HFF-Myc (cell line): ENCODE results near the gene RASGEF1C.

Source experiments
- DNase-seq: peaks from one replicate; pipeline ENCODE4 v3.0.0-alpha.2; 2011; ENCODE audit warnings: low read depth; ENCODE audit errors: extremely low read depth
- H3K4me3 ChIP-seq: replicated peaks from 2 replicates; pipeline ENCODE4 v1.5.1; 2011; ENCODE audit warnings: low read depth, mild to moderate bottlenecking, control low read depth, low read length
- CTCF ChIP-seq: IDR thresholded peaks from 2 replicates; pipeline ENCODE4 v1.5.1; 2012; ENCODE audit warnings: mild to moderate bottlenecking, low read depth, low read length, control low read depth; ENCODE audit errors: missing control alignments

RASGEF1C gene

GRCh38 chr5:180217797-180218196 lies 8.8 kb upstream of the RASGEF1C start:
- DNase-seq = no peak
- H3K4me3 ChIP-seq = no peak overlapping the region
- no peak for TF ChIP-seq CTCF

- no peak for DNase-seq
- no peak overlapping the region for H3K4me3 ChIP-seq
- no peak for TF ChIP-seq CTCF
These were observed 7.7 kb upstream of the RASGEF1C start for GRCh38 chr5:180216646-180217171.

- H3K4me3 ChIP-seq = no peak overlapping the region
- no peak for DNase-seq
- TF ChIP-seq CTCF = no peak
These were observed 7.0 kb upstream of the RASGEF1C start for GRCh38 chr5:180215783-180216630.

GRCh38 chr5:180214870-180215770 lies 6.1 kb upstream of the RASGEF1C start:
- no peak for DNase-seq
- TF ChIP-seq CTCF = no peak
- H3K4me3 ChIP-seq = no peak overlapping the region

GRCh38 chr5:180213657-180214207 lies 4.7 kb upstream of the RASGEF1C start:
- DNase-seq = no peak
- no peak overlapping the region for H3K4me3 ChIP-seq
- TF ChIP-seq CTCF = no peak

- H3K4me3 ChIP-seq = no peak overlapping the region
- DNase-seq = no peak
- TF ChIP-seq CTCF = no peak
These were observed 4.2 kb upstream of the RASGEF1C start for GRCh38 chr5:180213256-180213600.
